GM15510 (cell line): ENCODE results near the gene PNPO.

Source experiments
- POLR2A ChIP-seq: IDR thresholded peaks from 3 replicates; pipeline ENCODE4 v1.6.1; 2011; ENCODE audit warnings: borderline replicate concordance; ENCODE audit not compliant: insufficient read length; ENCODE audit errors: extremely low read depth

PNPO gene

GRCh38 chr17:47996201-47996600, 54.8 kb downstream of the PNPO start:
- no peak for TF ChIP-seq POLR2A

GRCh38 chr17:47997586-47997985, 56.2 kb downstream of the PNPO start:
- no peak for TF ChIP-seq POLR2A

GRCh38 chr17:47998044-47998443, 56.7 kb downstream of the PNPO start:
- no peak for TF ChIP-seq POLR2A
